ENCODE data around the gene CRB3.
A peak's percentile ranks its signal among the peaks of the same experiment; 100 is the strongest.

CRB3 gene

DNA sequence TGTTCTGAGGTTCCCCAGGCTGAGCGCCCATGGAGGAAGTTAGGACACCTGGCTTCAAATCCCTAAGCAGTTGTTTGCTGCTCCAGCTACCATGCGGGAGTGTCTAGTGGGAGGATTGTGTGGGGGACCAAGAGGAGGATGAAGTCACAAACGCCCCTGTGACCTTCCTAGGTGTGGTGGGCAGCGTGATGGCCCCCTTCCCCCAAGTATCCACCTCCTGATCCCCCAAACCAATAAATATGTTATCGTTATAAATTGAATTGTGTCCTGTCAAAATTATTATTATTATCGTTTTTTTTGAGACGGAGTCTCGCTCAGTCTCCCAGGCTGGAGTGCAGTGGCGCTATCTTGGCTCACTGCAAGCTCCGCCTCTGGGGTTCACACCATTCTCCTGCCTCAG lies 30.4 kb upstream of the CRB3 start, which contains the start of gene SLC25A41:
Gene SLC25A41, minus strand, starts transcription at position 101 of the 400 bp plus-strand sequence. Its CDS starts 70 bp downstream, at position 31.
- DNase-seq, result no peak

DNA sequence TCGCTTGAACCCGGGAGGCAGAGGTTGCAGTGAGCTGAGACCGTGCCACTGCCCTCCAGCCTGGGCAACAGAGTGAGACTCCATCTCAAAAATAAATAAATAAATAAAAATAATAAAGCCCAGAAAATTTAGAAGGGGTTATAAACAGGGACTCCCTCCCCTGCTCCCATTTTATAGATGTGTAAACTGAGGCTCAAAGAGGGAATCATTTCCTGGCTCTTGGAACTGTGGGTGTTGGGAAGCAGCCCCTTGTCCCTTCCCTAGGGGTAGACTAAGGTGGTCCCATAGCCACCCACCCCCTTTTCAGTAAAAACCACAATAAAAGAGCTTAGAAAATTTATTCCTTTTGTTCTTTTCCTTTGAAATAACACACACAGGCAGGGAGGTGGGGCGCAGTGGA lies 24.3 kb upstream of the CRB3 start:
- no peak for DNase-seq

DNA sequence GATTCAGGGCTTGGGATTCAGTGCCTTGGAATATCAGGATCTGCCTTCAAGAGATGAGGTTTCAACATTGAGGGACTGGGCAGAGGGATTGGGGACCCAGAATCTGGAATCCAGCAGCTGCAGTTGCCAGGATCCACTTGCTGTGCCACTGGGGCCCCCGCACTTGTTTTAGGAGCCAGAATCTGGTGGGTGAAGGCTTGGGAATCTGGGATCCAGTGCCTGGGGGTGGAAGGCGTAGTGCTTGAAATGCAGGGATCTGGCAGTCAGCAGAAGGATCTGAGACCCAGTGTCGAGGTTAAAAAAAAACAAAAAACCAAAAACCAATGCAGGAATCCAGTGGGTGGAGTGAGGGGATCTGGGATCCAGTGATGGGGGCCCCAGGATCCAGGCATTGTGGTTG lies 23.2 kb upstream of the CRB3 start:
- no peak for DNase-seq

DNA sequence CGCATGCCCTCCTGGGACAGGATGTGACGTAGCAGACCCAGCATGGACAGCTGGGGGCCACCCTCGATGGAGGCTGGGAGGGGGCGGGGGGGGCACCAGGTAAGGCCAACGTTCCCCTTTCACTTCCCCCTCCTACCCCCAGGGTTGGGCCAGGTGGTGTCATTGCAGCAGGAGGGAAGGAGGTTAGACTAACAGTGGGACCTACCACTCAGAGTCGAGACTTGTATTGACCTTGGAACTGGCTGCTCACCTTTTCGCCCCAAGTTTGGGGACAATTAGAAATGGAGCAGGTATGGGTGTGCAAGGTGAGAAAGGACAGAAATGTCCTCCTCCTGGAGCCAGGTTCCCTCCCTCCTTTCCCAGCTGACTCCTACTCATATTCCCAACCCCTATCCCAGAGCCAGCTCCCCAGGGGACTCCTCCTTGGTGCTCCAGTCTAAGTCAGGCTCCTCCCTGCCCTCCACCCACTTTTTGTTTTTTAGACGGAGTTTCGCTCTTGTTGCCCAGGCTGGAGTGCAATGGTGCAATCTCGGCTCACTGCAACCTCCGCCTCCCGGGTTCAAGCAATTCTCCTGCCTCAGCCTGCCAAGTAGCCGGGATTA lies 21.9 kb upstream of the CRB3 start:
- DNase-seq, result no peak

DNA sequence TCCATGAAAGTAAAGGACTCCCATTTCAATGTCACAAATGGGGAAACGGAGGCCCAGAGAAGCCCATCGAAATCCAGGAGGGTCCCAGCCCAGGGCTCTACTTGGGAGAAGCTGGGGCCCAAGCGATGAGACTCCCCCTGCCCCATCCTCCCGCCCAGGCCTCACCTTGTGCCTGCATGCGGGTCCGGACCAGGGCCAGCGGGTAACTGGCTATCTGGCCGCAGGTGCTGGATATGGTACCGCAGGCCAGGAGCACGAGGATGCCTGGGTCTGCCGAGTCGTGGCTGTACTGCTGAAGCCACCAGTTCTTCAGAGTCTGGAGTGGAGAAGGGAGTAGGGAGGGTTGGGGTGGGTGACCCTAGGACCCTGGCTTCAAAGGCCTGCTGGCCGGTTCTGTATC lies 20.1 kb upstream of the CRB3 start:
- DNase-seq, result no peak

DNA sequence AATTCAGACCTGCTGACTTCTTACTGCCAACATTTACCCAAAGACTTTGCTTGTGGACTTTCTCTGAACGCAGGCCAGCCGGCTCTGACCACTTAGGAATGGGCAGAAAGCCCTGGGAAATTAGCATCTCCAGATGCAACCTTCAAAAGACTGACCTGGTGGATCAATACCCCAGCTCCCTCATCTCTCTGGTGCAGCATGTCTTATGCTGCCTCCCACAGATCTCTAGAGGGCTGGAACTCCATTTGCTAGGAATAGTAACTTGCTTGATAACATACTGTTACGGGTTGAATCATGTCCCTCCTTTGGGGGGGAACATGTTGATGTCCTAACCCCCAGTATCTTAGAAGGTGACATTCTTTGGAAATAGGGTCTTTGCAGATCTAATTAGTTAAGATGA lies 17.6 kb upstream of the CRB3 start:
- DNase-seq, result no peak

DNA sequence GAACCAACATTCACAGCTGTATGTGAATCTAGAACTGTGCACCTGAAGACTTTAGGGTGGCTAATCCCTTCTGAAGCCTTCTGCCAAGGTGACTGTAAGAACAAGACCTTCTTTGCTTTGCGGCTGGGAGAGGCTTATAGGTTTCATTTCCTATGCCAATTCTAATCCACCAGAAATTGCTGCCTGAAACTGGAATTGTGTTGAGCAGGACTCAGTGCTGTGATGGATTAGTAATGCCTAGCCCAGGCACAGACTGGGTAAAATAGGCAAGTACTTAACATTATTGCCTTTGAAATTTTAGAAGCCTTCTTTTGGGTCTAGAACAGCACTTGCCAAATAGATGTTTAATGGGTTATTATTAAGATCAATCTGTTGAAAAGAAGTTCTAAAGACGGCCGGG lies 16.0 kb upstream of the CRB3 start:
- no peak for DNase-seq

DNA sequence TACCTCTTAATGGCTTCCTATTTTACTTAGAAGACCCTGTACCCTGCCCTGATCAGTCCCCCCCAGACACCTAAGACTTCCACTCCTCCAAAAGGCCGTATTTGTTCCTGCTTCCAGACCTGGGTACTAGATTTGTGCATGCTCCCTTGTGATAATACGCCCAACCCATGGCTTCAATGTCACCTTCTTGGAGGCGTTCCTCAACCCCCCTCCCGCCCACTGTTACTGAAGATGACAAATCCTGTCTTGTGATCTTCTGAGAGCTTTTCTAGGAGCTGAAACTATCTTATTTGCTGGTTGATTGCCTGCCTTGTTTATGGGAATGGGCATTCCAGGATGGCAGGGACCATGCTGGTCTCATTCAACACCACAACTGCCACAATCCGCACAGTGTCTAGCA lies 13.9 kb upstream of the CRB3 start:
- DNase-seq, result no peak

DNA sequence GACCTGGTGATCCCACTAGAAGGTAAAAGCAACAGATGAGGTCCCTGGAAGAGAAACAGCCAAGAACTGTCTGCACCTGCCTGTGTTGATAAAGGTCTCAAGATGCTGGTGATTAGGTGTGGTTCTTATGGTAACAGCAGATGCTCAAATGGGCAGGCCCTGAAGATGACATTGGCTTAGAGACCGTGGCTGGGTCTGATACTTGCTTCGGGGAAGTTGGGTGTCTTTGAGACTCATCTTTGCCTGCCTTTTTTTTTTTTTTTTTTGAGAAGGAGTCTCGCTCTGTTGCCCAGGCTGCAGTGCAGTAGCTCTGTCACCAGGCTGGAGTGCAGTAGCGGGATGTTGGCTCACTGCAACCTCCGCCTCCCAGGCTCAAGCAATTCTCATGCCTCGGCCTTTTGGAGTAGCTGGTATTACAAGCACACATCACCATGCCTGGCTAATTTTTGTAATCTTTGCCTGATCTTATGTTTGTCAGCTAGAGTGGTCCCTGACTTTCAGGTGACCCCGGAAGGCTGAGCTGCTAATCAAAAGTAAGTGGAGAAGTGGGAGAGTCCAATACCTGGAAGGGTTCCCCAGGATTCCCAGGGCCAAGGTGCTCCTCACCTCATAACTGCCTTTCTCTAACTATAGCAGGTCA lies 12.4 kb upstream of the CRB3 start:
- no peak for DNase-seq

DNA sequence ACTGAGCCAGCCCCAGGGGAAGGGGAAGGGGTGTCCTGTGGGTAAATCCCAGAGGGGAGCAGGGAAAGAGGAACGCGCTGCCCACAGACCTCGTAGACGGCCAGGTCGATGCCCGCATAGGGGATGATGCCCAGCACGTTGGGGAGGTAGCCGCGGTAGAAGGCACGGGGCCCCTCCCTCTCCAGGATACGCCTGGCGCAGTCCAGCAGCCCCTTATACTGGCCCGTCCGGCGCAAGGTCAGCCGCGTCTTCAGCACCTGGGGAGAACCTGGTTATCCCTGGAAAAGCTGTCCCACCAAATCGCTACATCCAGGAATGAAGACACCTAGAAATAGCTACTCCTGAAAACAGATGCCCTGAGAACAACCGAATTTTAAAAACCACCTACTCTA lies 11.9 kb upstream of the CRB3 start:
- no peak for DNase-seq

DNA sequence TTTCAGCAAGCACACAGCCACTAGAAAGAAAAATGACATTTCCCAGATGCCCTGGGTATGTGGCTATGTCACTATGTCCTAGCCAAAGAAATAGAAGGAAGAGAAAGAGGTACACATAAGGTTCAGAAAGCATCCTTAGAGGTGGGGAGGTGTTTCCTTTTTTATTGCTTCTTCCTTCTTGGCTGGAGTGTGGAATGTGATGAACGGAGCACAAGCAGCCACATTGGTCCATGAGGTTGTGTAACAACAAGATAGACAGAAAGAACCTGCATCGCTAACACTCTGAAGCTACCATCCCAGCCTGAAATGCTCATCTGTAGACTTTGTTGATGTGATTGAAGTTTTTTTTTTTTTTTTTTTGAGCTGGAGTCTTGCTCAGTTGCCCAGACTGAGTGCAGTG lies 11.2 kb upstream of the CRB3 start:
- no peak for DNase-seq

DNA sequence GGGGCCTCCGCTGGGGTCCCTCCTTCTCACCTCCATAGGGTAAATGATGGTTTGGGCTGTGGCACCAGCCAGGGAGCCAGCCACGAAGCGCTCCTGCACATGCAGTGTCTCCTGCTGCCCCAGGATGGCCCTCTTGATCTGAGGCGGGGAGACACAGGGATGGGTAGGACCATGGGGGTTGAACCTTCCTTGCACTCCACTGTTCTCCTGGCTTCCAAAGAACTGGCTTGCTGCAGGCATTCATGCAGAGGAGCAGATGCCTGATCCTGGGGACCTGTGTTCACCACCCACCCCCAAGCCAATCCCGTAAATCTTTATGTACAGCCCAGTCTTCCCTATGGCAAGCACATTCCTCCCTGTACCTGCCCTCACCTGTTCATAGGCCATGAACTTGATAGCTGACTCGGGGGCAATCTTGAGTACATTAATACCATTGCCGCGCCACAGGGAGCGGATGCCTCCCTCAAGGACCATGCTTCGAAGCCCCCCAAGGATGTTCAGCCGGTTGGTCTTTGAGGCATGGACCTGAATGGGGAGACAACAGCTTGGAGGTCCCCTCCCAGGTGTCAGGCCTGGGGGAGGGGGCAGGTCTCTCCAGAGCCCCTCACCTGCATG lies 10.0 kb upstream of the CRB3 start:
- no peak for DNase-seq

DNA sequence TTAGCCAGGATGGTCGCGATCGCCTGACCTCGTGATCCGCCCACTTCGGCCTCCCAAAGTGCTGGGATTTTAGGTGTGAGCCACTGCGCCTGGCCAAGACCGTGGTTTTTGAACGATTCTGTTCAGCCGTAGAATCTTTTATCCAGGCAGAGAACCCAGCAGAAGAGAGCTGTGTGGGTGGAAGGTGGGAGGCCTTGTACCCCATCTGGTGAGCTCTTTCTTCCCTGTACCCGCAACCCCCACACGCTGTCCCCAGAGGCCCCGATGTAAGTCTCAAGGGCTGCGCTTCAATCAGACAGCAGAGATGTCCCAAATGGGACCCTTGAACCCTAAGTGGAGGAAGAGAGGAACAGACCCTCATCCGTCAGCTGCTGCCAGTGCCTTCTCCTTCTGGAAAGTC lies 8.1 kb upstream of the CRB3 start:
- no peak for DNase-seq

DNA sequence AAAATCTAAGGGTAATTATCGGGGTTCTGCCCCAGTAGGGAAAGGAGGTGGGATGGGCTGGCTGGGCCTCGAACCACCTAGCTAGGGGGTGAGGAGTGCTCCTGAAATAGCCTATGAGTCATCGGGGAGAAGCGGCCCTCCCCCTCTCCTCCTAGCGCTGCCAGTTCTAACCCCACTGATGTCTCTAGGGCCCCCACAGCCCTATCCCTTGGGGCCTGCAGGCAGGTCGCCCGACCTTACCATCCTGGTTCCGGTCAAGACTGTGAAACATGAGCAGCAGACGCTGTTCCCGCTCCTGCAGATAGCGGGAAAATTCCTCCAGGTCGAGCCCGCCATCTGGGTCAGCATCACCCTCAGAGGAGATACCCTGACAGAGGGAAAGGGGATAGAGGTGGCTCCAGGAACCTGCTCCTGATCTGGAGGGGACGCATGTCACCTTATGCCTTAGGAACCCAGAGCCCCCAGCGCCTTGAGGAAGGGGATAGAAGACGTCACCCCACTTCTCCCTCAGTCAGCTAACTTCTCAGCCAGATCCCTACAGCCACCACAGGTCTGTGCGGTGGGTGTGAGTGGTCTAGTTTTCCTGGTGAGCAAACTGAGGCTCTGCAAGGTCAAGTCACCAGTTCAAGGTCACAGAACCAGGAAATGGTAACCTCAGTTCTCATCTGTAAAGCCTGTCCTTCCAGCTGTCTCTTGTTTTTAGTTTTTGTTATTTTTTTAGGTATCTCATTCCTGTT lies 5.9 kb upstream of the CRB3 start:
- no peak for DNase-seq

DNA sequence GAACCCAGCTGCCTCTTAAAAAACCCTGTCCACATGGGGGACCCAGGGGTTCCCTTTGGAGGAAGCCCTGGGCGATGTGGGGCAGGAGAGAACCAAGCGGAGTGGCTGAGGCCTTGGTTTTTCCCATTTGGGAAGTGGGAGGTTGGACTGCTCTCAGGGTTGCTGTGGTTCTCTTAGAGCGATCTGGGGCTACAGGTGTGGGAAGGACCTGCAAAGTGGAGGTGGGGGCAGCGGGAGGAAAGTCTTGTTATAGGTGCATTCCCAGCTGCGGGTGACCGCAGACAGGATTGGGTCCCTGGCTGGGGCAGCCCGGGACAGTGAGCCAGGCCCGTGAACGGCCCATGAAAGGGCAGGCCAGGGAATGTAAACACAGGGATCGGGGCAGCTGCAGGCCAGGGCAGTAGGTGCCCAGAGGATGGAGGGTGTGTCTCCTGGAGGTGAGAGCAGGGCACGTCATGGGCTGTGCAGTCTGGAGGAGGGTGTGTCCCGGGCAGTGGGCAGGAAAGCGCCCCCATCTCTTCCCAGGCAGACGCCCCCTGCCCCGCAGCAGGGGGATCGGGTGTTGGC lies 5.3 kb upstream of the CRB3 start:
- DNase-seq, result no peak

DNA sequence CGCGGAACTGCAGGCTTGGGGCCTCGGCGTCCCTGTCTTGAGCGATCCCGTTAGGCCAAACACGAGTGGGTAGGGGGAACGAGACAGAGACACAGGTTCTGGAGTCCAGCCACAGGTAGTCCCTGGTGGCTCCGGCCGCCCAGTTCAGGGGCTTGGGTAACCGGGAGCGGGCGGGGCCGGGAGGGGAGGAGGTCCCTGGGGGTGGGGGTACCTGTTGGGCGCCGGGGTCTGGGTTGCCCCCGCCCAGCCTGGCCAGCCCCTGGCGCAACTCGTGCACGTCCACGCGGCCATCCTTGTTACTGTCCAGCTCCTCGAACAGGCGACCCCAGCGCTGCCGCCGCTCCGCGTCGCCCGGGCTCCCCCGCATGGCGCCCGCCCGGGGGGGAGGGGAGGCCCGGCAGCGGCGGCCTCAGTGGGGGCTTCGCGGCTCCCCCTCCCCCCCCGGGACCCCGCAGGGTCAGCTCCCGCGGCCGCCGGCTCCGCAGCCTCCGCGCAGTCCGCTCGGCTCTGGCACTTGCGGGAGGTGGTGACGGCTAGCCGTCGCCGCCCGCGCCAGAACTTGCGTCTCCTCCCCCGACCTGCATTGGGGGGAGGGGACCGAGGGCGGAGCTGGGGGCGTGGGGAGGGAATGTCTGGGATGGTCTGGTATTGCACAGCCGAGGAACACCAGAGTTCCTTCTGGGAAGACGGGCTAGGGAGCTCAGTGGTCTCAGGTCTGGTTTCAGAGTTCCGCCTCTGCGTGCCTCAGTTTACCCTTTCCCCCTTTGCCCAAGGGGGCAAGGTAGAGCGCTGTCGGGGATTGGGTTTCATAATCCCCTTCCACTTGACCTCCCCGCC lies 4.6 kb upstream of the CRB3 start, which contains the start of gene SLC25A23:
Gene SLC25A23, minus strand, starts transcription at position 531 of the 837 bp plus-strand sequence. Its CDS starts 164 bp downstream, at position 367.
- DNase-seq, result peak; percentile 77

DNA sequence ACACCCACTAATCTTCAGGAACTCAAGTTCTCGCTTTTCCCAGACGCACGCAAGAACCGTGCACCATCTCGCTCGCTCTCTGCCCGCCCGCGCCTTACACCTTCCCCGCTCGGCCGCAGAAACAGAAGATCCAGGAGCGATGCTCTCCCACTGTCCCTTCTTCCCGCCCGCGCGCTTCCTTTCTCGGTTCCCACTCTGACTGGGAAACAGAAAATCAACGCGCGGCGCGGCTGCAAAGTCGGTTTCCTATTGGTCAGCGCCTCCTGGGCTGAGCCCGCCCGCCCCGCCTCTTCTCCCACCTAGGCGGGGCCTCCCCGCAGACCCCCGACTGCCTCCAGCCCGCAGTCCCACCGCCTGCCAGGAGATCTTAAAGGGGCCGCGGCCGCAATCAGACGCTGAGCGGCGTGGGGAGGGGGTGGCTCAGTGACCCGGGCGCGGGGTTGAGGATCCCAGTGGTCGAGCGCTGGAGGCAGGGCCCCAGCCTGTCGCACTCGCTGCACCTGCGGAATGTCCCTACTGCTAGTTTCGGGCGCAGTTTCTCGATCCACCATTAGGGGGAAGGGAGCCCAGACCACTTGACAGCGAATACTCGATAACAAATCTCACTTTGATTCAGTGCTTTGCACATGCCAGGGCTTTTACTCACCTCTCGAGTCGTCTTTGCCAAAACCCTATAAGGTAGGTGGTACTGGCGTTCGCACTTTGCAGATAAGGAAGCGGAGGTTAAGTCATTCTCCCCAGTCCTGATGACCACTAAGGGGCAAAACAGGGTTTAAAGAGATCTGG lies 3.8 kb upstream of the CRB3 start:
- DNase-seq, result peak; percentile 99

DNA sequence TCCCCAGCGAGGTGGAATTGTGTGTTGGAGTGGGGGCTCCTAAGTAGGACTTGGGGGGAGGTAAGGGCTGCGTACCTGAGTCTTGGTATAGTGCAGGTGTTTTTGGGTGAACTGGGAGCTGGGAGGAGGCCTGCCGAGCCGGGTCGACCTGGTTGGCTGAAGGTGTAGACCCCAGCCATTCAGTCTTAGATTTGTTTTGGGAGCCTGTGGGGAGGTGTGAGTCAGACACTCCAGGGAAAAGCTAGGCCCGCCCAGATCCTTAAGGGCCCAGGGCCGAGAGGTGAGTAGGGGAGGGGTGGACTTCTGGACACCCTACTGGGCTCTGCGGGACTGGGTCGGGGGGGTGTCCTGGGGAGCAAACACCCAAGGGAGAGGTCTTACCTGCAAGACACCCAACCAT lies 935 bp downstream of the CRB3 start:
- DNase-seq, result no peak

DNA sequence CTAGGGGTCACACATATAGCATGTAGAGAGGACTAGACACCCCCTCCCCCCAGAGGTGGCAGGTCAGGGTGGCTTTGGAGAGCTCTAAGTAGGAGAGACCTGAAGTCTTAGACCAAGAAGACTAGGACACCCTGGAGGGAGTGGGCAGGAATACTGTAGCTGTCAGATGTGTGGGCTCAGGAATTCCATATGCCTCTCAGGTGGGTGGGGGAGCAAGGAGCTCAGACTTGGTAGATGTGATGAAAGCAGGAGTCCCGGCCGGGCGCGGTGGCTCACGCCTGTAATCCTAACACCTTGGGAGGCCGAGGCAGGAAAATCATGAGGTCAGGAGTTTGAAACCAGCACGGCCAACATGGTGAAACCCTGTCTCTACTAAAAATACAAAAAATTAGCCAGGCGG lies 1.6 kb downstream of the CRB3 start:
- DNase-seq, result no peak

DNA sequence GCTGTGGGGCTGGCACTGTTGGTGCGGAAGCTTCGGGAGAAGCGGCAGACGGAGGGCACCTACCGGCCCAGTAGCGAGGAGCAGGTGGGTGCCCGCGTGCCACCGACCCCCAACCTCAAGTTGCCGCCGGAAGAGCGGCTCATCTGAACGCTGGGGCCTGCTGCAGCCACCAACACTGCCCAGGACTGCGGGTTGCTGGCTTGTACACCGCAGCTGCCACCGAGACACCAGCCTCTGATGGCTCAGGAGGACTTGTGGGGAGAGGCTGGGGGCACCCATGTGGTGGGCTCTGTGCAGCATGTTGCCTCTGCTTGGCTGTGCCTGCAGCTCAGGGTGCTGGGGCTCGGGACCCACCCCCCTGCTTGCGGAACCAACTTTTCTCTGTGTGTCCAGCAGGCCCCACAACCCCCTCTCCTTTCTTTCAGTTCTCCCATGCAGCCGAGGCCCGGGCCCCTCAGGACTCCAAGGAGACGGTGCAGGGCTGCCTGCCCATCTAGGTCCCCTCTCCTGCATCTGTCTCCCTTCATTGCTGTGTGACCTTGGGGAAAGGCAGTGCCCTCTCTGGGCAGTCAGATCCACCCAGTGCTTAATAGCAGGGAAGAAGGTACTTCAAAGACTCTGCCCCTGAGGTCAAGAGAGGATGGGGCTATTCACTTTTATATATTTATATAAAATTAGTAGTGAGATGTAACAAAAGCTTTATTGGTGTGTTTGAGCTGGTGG lies 2.6 kb downstream of the CRB3 start:
- DNase-seq, result no peak

DNA sequence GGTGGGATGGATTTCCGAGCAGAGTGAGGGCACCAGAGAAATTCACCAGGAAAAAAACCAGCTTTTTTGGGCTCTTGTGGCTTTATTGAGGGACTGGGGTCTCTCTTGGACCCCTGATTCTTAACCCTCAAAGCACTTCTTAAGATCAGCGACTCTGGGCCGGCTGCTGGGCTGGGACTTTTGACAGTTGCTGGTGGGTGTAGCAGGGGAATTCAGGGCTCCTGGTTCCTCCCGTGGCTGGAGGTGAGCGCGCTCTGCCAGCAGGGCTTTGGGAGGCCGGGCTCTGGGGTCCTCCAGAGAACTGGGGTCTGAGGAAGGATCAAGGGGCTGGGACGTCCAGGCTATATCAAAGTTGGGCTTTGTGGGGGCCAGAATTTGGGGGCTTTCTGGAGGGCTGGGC lies 3.3 kb downstream of the CRB3 start:
- DNase-seq, result no peak
